ENCODE data around the gene TBC1D10A.

- TF ChIP-seq EP300 (IDR thresholded peaks at IDR 0.05; ENCODE audit: borderline replicate concordance) (no peak), CREB1 (IDR thresholded peaks at IDR 0.05; ENCODE audit: low read depth) (no peak), NFIC (IDR thresholded peaks at IDR 0.05) (no peak), MAX (IDR thresholded peaks at IDR 0.05) (no peak), TAF1 (IDR thresholded peaks at IDR 0.05; ENCODE audit: low read depth) (no peak), YY1 (IDR thresholded peaks at IDR 0.05; ENCODE audit: low read depth) (no peak), TCF12 (IDR thresholded peaks at IDR 0.05; ENCODE audit: low read depth) (no peak), RAD21 (IDR thresholded peaks at IDR 0.05; ENCODE audit: low read depth) (no peak), ZBTB7A (IDR thresholded peaks at IDR 0.05; ENCODE audit: low read depth) (no peak), EGR1 (IDR thresholded peaks at IDR 0.05) (no peak), FOXM1 (IDR thresholded peaks at IDR 0.05; ENCODE audit: borderline replicate concordance, low read depth) (no peak), TEAD4 (IDR thresholded peaks at IDR 0.05) (no peak)
- TF ChIP-seq, protein P1, sequence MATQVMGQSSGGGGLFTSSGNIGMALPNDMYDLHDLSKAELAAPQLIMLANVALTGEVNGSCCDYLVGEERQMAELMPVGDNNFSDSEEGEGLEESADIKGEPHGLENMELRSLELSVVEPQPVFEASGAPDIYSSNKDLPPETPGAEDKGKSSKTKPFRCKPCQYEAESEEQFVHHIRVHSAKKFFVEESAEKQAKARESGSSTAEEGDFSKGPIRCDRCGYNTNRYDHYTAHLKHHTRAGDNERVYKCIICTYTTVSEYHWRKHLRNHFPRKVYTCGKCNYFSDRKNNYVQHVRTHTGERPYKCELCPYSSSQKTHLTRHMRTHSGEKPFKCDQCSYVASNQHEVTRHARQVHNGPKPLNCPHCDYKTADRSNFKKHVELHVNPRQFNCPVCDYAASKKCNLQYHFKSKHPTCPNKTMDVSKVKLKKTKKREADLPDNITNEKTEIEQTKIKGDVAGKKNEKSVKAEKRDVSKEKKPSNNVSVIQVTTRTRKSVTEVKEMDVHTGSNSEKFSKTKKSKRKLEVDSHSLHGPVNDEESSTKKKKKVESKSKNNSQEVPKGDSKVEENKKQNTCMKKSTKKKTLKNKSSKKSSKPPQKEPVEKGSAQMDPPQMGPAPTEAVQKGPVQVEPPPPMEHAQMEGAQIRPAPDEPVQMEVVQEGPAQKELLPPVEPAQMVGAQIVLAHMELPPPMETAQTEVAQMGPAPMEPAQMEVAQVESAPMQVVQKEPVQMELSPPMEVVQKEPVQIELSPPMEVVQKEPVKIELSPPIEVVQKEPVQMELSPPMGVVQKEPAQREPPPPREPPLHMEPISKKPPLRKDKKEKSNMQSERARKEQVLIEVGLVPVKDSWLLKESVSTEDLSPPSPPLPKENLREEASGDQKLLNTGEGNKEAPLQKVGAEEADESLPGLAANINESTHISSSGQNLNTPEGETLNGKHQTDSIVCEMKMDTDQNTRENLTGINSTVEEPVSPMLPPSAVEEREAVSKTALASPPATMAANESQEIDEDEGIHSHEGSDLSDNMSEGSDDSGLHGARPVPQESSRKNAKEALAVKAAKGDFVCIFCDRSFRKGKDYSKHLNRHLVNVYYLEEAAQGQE (IDR thresholded peaks at IDR 0.05; ENCODE audit: low read depth): no peak
- TF ChIP-seq, protein P2, sequence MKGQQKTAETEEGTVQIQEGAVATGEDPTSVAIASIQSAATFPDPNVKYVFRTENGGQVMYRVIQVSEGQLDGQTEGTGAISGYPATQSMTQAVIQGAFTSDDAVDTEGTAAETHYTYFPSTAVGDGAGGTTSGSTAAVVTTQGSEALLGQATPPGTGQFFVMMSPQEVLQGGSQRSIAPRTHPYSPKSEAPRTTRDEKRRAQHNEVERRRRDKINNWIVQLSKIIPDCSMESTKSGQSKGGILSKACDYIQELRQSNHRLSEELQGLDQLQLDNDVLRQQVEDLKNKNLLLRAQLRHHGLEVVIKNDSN (IDR thresholded peaks at IDR 0.05): no peak
Measured at GRCh38 chr22:30289980-30290313, 36.8 kb downstream of the TBC1D10A start.
